OCI-LY3 (cell line): ENCODE data around the gene TBX2.

ENCODE experiments used
- H2AFZ ChIP-seq: fragments of 200-600, 300-600 bp; shearing (Covaris generic); 2 replicates; pipeline ENCODE4 v1.6.0; 2014; ENCODE audit warnings: antibody characterized with exemption, low read depth, low read length
- H3K27ac ChIP-seq: fragments of 200-600, 300-600 bp; sonication (generic); 2 replicates; pipeline ENCODE4 v1.5.1; 2014; ENCODE audit warnings: mild to moderate bottlenecking, low read length, moderate library complexity, mixed read lengths
- H3K27me3 ChIP-seq: fragments of 200-600, 300-600 bp; sonication (generic); 2 replicates; pipeline ENCODE4 v1.6.1; 2014; ENCODE audit warnings: low read depth, low read length, mixed read lengths
- H3K36me3 ChIP-seq: fragments of 200-600, 300-600 bp; sonication (generic); replicated peaks from 2 replicates; pipeline ENCODE3; 2014; ENCODE audit warnings: low read depth, low read length, mixed read lengths
- H3K4me1 ChIP-seq: fragments of 300-600, 200-600 bp; sonication (generic); 2 replicates; pipeline ENCODE4 v1.6.1; 2014; ENCODE audit warnings: low read length, mixed read lengths
- H3K4me2 ChIP-seq: fragments of 200-600, 300-600 bp; sonication (generic); 2 replicates; pipeline ENCODE4 v1.6.1; 2014; ENCODE audit warnings: low read length, mixed read lengths
- H3K4me3 ChIP-seq: fragments of 300-600, 200-600 bp; sonication (generic); 2 replicates; pipeline ENCODE4 v1.5.1; 2014; ENCODE audit warnings: antibody characterized with exemption, mild to moderate bottlenecking, low read length, moderate library complexity
- H3K79me2 ChIP-seq: fragments of 300-600, 200-600 bp; shearing (Covaris generic); 2 replicates; pipeline ENCODE4 v1.6.1; 2014; ENCODE audit warnings: mild to moderate bottlenecking, low read length, mixed read lengths
- H3K9ac ChIP-seq: fragments of 300-600, 200-600 bp; shearing (Covaris generic); 2 replicates; pipeline ENCODE4 v1.6.0; 2014; ENCODE audit warnings: mild to moderate bottlenecking, low read length, moderate library complexity
- H3K9me3 ChIP-seq: fragments of 200-600, 300-600 bp; shearing (Covaris generic); 2 replicates; pipeline ENCODE4 v1.6.1; 2014; ENCODE audit warnings: low read length, mixed read lengths; ENCODE audit not compliant: insufficient read depth
- H4K20me1 ChIP-seq: fragments of 200-600, 300-600 bp; sonication (generic); 2 replicates; pipeline ENCODE4 v1.6.1; 2016; ENCODE audit warnings: low read length, mixed read lengths; ENCODE audit not compliant: insufficient read depth
- EZH2phosphoT487 ChIP-seq: fragments of 200-600 bp; shearing (Covaris generic); IDR thresholded peaks from 2 replicates; pipeline ENCODE4 v1.6.1; 2018; ENCODE audit warnings: antibody characterized with exemption, mixed run types, low read depth
- TF ChIP-seq, protein P1 (sequence below): fragments of 200-600, 300-600 bp; sonication (generic); IDR thresholded peaks from 2 replicates; pipeline ENCODE4 v1.5.1; 2014; ENCODE audit warnings: antibody characterized with exemption, low read length, low read depth

The TBX2 gene

DNA sequence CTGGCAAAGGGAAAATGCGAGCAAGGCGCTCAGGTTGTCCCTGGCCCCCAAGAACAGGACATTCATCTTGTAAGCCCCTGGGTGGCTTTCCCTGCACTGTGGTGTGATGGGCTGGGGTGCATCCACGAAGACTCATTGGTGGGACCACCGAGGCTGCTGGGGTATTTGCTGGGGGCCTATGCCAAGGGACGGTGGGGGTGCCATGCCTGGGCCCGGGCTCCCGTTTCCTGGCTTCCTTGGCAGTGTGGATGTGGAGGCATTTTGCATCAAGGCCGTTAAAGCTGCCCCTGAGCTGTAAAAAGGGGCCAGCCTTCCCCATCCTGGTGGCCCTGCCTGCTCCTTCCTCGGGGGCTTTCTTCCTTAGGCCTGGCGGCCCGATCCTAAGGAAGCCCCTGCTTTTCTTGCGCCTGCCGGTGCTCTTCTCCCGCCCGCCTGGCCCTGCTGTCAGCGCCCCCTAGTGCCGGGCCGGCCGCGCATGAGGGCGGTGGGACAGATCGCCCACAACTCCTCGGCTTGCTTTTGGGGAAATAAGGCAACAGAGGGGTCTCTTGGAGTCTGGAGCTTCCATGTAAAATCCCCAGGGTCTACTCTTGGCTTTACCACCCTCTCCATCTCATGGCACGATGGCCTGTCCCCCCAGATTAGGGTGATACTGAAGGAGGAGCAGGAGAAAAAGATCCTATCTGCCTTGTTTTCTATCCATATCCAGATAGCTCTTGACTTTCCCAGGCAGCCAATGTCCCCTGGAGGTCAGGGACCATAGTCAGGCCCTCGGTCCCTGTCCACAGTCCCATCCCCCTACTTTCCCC is 9.8 kb upstream of the TBX2 start:
- Histone ChIP-seq H3K9ac (peak overlapping the region; percentile 38; the same call in 1 of the 2 replicates), H3K27me3 (no peaks in the 10 kb centered on the region), H3K4me3 (peak overlapping the region; percentile 56), H4K20me1 (no peaks in the 10 kb centered on the region), H2AFZ (peak overlapping the region; percentile 69; the same call in 1 of the 2 replicates), H3K4me2 (peak overlapping the region; percentile 72), H3K4me1 (0 out of 2 replicates have a peak, but pooled peaks cover 3% of the 10 kb centered on the region), H3K9me3 (no peaks in the 10 kb centered on the region), H3K79me2 (no peaks in the 10 kb centered on the region), H3K27ac (no peak overlapping the region), H3K36me3 (no peaks in the 10 kb centered on the region)
- no peak for TF ChIP-seq EZH2phosphoT487
- TF ChIP-seq, protein P1, sequence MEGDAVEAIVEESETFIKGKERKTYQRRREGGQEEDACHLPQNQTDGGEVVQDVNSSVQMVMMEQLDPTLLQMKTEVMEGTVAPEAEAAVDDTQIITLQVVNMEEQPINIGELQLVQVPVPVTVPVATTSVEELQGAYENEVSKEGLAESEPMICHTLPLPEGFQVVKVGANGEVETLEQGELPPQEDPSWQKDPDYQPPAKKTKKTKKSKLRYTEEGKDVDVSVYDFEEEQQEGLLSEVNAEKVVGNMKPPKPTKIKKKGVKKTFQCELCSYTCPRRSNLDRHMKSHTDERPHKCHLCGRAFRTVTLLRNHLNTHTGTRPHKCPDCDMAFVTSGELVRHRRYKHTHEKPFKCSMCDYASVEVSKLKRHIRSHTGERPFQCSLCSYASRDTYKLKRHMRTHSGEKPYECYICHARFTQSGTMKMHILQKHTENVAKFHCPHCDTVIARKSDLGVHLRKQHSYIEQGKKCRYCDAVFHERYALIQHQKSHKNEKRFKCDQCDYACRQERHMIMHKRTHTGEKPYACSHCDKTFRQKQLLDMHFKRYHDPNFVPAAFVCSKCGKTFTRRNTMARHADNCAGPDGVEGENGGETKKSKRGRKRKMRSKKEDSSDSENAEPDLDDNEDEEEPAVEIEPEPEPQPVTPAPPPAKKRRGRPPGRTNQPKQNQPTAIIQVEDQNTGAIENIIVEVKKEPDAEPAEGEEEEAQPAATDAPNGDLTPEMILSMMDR, result peak; percentile 92

DNA sequence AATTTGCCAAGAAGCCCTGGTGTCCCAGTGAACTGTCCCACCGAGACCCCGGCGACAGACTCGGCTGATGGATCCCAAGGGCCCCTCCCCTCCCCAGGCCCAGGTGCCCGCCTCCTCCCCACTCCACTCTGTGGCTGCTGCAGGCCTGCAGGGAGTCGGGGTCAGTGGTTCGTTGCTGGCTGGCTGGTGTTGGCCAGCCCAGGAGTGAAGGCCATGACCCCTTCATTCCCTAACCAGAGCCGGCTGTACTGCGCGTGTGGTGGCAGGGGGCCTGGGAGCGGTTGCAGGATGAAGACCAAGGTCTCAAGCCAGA is 9.2 kb upstream of the TBX2 start:
- Histone ChIP-seq H2AFZ (no peak overlapping the region), H3K9me3 (no peaks in the 10 kb centered on the region), H3K27ac (no peak overlapping the region), H3K36me3 (no peaks in the 10 kb centered on the region), H3K79me2 (no peaks in the 10 kb centered on the region), H3K4me2 (peak overlapping the region; percentile 72; the same call in 1 of the 2 replicates), H3K4me1 (0 out of 2 replicates have a peak, but pooled peaks cover 3% of the 10 kb centered on the region), H3K27me3 (no peaks in the 10 kb centered on the region), H3K9ac (no peak overlapping the region), H4K20me1 (no peaks in the 10 kb centered on the region), H3K4me3 (no peak overlapping the region)
- TF ChIP-seq, protein P1, result no peak

DNA sequence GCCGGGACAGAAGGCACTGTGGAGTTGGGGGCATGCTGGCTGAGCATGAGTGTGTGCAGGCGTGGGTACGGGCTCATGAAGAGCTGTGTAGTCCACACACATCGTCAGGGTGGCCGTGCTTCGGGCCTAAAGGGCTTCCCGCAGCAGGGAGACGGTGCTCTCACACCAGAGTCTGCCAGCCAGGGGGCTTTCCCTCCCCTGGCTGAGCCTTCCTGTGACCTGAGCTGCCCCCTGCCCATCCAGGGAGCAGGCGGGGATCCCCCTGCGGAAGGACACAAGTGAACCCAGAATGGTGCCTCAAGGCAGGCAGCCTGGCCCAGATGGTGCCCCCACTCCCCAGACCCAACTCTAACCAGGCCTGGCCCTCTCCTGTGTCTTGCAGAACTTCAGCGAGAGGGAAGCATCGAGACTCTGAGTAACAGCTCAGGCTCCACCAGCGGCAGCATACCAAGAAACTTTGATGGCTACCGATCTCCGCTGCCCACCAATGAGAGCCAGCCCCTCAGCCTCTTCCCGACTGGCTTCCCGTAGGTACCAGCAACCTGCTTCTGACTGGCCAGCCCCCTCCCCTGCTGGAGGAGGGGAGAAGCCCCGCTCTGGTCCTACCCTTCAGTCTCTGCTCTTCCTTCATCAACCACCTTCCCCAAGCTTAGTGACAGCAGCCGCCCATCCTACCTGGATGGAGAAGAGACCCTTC is 7.9 kb upstream of the TBX2 start:
- no peak overlapping the region for H3K4me2 ChIP-seq
- H3K9me3 ChIP-seq, result no peaks in the 10 kb centered on the region
- TF ChIP-seq, protein P1, result no peak
- no peak for TF ChIP-seq EZH2phosphoT487
- H3K4me3 ChIP-seq, result no peak overlapping the region
- H2AFZ ChIP-seq, result no peak overlapping the region
- no peaks in the 10 kb centered on the region for H3K79me2 ChIP-seq
- H3K4me1 ChIP-seq, result 0 out of 2 replicates have a peak, but pooled peaks cover 3% of the 10 kb centered on the region
- H4K20me1 ChIP-seq, result no peaks in the 10 kb centered on the region
- no peak overlapping the region for H3K9ac ChIP-seq
- H3K27ac ChIP-seq, result no peak overlapping the region
- no peaks in the 10 kb centered on the region for H3K36me3 ChIP-seq
- H3K27me3 ChIP-seq, result no peaks in the 10 kb centered on the region

DNA sequence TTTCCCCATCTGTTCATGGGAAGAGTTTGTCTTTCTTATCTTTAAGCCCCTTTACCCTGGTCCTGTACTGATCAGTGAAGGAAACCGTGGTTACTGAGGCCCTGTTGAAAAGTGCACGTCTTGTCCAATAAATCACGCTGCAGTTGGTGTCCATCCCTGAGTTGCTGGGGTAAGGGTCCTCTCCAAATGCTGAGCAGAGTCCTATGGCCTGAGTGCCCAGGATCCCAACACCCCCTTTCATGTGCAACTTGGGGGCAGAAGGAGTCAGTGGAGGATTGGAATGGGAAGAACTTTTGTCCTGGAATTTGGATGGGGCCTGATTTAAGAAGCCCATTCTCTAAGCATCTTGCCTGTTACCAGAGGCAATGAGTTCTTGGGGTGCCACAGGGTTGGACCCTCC is 7.0 kb upstream of the TBX2 start:
- Histone ChIP-seq H3K27me3 (no peaks in the 10 kb centered on the region), H3K79me2 (no peaks in the 10 kb centered on the region), H3K4me3 (no peak overlapping the region), H3K9ac (no peak overlapping the region), H3K4me2 (no peak overlapping the region), H3K4me1 (0 out of 2 replicates have a peak, but pooled peaks cover 3% of the 10 kb centered on the region), H3K27ac (no peak overlapping the region), H4K20me1 (no peaks in the 10 kb centered on the region), H3K36me3 (no peaks in the 10 kb centered on the region), H2AFZ (no peak overlapping the region), H3K9me3 (no peaks in the 10 kb centered on the region)
- TF ChIP-seq, protein P1, result no peak
- no peak for TF ChIP-seq EZH2phosphoT487
